Right lung (tissue), 5 donors: ENCODE results near the gene UTRN. TPM values are rescaled to one million over a fixed set of nuclear protein-coding genes. Genes with fewer than 3 reads are reported as not detected.

Experiments
- DNase-seq, 2 donors: peaks; one replicate each; pipeline ENCODE4 v3.0.0-alpha.2; 2013
- polyA plus RNA-seq, 5 donors: library from polyadenylated mRNA; unstranded; fragments of 120-200 nt; gene quantifications; one replicate each; pipeline versions ENCODE4 v1.2.1 to v1.2.3, GENCODE V29; 2013; ENCODE audit warnings: inconsistent platforms in 1 of 5, low replicate concordance in 1 of 5; ENCODE audit not compliant: insufficient read length in 5 of 5, insufficient read depth in 1 of 5

UTRN gene
- polyA plus RNA-seq, 5 donors = 107 to 198 (median 179) TPM

GRCh38 chr6:144279484-144280150, 5.5 kb upstream of the UTRN start:
- DNase-seq = no peak

GRCh38 chr6:144283646-144284477, 1.3 kb upstream of the UTRN start:
- no peak for DNase-seq

- DNase-seq = no peak
These were observed 705 bp upstream of the UTRN start for GRCh38 chr6:144284478-144284782.

DNA sequence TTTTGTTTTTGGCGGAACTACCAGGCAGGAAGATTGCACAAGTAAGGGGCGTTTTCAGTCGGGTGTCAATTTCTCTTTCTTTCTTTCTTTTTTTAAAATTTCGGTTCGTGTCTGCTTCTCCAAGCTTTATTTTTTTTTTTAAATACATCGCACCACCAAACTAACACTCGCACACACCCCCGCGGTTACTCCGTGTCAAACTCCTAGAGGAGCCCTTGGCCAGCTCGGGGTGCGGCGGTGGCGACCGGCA, 338 bp downstream of the UTRN start:
- DNase-seq = no peak

GRCh38 chr6:144285798-144286502, 815 bp downstream of the UTRN start:
- DNase-seq = peak; percentile 66 to 69

DNA sequence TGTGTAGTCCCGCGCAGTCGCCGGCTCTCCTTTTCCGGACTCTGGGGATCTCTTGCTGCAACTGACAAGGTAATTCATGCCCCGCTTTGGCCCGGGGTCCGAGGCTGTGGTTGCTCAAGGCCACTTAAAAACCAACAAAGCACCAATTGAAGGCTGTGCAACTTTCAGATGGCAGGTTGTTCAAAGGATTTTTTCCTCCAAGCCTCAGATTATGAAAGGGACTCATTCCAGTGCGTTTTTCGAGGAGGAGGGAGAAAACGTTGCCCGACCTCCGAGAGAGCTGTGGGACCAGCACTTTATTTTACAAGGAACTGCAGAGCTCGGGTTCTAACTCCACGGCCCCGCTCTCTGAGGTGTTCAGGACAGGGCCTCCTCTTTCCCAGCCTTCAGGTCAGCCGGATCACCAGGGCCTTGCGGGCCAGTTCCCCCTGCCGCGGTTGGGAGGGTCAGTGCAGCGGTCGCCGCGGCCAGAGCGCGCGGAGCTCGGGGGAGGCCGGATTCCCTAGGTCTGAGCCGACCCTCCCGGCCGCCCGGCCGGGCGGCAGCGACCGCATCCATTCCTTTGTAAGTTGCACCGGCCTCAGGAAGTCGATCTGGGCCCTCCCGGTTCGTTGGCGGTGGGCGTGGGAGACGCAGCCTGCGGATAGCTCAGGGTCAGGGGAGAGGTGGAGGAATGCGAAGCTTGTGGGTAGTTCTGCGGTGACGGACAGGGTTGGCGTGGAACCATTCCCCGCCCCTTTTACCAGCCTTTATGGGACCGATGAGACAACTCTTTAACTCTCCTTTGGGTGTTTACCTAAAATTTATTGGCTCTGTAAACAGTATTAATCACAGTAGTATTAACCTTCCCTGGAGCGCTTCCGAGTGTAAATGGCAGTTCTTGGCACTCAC, 1.6 kb downstream of the UTRN start:
- peak; percentile 63 to 65 for DNase-seq

DNA sequence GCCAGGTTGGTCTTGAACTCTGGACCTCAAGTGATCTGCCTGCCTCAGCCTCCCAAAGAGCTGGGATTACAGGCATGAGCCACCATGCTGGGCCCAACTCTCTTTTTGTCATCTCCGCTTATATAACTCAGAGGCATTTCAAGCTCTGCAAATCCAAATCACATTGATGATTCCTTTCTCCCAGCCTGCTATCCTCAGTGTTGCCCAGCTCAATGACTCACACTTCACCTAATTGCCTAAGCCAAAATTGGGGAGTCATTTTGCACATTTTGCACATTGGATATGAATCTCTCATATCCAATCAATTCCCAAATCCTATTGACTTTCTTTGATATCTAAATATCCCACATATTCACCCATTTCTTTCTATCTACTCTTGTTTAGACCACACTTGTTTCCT, 3.9 kb downstream of the UTRN start:
- no peak for DNase-seq

DNA sequence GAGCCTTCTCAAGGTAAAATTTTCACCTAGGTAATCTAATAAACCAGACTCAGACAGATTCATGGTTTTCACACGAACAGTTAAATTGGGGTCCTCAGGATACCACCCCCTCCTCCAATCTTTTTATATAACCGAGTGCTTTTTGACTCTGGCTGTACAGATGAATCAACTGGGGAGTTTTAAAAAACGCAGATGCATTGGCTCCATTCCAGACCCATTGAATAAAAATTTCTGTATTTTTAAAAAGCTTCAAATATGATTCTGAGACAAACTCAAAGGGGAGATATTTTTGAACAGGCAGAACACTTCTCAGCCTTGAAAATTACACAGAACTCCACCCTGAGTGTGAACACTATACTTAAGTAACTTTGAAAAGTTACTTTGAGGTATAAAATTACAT, 7.2 kb downstream of the UTRN start:
- DNase-seq = no peak

GRCh38 chr6:144294016-144294415, 8.9 kb downstream of the UTRN start:
- no peak for DNase-seq

DNA sequence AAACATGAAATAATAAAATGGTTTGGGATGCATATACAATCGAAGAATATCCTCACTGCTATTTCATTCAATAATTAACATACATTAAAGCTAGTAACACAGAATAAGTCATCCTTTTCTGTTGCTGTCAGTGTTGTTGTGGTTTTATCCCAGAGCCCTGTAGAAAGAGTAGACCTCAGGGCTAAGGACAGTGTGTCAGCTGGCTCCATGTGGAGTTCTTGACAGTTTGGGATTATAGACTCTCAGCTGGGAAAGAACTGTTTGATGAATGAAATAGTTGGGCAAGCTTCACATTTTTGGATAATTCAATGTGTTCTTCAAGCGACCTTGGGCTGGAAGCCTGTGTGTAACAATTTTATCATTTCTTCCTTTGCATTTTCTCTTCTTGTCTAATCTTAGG, 10.1 kb downstream of the UTRN start:
- DNase-seq = no peak

- no peak for DNase-seq
These were observed 11.0 kb downstream of the UTRN start for GRCh38 chr6:144295981-144296767.

- DNase-seq = no peak
These were observed 11.8 kb downstream of the UTRN start for GRCh38 chr6:144296973-144297372.

DNA sequence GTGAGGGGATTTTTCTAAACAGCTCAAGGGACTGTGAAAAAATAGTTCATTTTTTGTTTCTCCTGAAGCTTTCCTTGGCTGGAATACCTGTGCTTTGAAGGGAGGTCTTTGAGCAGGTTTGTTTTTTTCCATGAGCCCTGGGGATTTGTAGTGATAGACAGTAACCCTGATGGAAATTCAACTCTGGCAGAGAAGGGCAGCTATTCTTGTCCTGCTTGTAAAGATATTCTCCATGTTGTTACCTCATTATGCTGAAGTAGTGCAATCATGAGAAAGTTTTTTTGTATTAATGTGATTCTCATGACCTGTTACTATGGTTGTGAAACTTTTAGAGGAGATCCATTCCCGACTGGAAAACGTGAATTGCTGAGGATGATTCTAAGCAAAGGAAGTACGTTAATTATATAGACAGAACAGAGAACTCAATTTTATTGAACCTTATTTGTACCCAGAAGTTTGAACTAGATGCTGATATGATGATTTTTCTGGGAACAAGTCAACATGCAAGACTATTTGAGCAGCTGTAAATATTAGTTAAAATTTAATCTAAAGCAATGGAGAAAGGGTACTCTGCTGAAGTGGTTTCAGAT, 12.5 kb downstream of the UTRN start:
- DNase-seq = no peak

DNA sequence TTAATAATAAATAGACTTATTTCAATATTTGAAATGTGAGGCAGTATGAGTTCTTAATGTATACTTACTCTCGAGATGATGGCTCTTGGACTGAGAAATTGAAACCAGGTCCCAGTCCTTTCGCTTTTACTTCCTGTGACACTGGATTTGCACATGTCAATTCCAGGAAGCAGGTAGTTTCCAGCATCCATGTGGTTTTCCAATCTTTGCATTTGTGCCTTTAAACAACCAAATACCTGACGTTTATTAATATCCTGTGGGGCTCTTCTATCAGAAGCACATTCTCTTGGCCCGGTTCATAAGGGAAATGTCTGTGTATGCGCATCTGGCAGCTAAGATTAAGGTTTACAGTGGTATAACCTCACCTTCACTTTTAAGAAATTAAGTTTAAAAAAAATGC, 13.1 kb downstream of the UTRN start:
- no peak for DNase-seq

DNA sequence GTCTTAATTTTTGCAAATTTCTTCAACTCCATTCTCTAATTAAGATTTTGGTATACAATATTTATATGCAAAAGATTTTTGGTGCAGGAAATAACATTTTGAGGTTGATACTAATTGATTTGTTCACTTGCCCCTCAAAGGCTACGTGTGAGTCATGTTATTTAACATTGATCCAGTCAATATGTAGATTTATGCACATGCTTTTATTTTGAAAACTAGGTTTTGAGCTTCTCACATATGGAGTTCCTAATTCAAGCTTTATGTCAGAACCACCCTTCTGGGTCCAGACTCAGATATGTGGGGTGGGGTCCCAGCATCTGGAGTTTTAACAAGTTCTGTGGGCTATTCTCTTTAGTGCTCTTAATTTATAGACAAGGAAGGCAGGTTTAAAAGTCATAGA, 13.8 kb downstream of the UTRN start:
- DNase-seq = no peak

- DNase-seq = no peak
These were observed 17.7 kb downstream of the UTRN start for GRCh38 chr6:144302701-144303372.

DNA sequence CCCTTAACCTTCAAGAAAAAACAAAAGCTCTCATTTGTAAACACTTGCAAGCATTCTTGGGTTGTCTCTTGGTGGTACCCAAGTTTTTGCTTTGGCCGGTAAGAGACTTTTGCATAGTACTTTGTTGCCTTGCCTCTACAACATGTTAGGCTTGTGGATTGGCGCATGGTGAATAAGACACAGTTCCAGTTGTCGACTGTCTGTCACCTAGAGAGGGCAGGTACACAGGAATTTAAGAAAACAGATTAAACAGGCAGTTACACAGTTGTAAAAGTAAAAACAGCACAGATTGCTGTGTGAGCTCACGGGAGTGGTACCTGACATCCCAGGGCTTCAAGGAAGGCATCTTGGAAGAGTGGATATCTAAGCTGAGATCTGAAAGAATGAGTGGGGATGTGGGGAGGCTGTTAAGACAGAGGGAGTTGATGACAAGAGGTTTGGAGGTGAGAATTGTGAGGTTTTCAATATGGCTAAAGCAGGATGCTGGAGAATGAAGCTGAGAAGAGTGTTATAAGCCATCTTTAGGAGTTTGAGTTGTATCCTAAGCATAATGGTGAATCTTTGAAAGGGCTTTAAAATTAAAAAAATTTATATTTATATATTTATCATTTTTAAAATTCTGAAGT, 19.2 kb downstream of the UTRN start:
- DNase-seq = no peak

GRCh38 chr6:144305567-144305966, 20.4 kb downstream of the UTRN start:
- no peak for DNase-seq

DNA sequence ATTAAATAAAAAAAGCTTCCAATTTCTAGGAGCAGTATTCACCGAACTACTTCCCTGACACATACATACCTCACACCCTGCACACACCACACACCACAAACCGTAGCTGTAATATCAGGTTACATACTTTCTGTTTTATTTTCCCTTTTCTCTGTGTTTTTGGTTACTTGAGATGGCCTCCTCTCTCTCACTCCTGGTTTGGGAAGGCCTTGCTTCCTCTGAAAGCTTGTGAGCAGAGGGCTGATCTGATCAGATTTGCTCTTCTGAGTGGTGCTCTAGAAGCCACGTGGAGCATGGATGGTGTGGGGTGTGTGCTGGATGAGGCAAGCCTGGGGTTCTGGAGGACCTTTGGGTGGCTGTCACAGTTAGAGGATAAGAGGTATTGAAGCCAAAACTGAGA, 20.9 kb downstream of the UTRN start:
- no peak for DNase-seq

DNA sequence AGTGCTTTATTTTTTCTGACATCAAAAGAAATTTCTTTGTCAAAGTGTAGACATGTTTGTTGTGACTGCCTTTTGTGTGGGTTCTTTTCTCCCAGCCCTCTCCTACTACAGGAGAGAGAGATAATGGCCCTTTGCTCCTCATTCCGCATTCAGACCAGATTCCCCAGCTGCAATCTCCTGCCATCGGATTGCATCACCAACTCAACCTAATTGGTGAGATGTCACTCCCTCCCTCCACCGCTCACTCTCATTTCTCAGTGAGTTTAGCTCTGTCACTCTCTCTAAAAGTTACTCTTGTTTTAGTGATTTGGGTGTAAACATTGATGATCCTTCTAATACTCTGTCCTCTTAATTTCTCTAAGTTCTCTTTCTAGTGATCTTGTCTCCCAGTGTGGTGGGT, 22.7 kb downstream of the UTRN start:
- DNase-seq = no peak
